Mesodermal cell (in vitro differentiated cells): ENCODE data around the gene TMX3.

Experiments
- H3K27ac ChIP-seq: 2 replicates; pipeline ENCODE4 v1.7.0; 2013; ENCODE audit warnings: mild to moderate bottlenecking, low read depth, low read length, moderate library complexity; ENCODE audit not compliant: severe bottlenecking
- H3K36me3 ChIP-seq: 2 replicates; pipeline ENCODE4 v1.7.1; 2013; ENCODE audit warnings: mild to moderate bottlenecking, low read length, moderate library complexity; ENCODE audit not compliant: control insufficient read depth, insufficient read depth
- H3K4me1 ChIP-seq: one replicate; pipeline ENCODE4 v1.7.1; 2013; ENCODE audit warnings: mild to moderate bottlenecking, low read length; ENCODE audit not compliant: insufficient read depth, control insufficient read depth, poor library complexity, severe bottlenecking
- H3K4me3 ChIP-seq: 2 replicates; pipeline ENCODE4 v1.7.0; 2013; ENCODE audit warnings: low read length, control low read depth, mild to moderate bottlenecking; ENCODE audit not compliant: insufficient read depth, poor library complexity, severe bottlenecking; ENCODE audit errors: extremely low read depth
- H3K9me3 ChIP-seq: 2 replicates; pipeline ENCODE4 v1.7.1; 2013; ENCODE audit warnings: mild to moderate bottlenecking, low read length, moderate library complexity; ENCODE audit not compliant: control insufficient read depth
- WGBS, 2 experiments: methylation state at CpG; one replicate each; pipeline ENCODE4 v1.1.5; 2013; ENCODE audit warnings: missing lambda C conversion rate in 2 of 2; ENCODE audit not compliant: insufficient coverage in 2 of 2; 5-methylcytosine and 5-hydroxymethylcytosine counted together

TMX3 gene

DNA sequence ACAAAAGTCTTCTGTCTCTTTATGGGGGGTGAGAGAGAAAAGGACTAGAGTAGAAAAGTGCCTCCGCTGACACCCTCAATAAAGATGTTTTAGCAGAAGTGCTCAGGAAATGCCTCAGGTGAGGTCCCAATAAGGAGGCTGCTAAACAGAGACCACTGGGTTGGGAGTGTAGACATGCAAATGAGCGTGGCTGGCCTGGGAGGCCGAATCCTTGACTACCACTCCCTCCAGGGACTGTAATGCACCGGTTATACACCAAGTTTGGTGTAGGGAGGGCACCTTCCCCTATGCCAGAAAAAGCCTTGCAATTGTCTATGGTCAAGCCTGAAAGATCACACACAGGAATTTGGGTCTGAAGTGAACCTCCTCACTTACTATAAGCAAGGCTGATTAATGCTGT, 1.8 kb downstream of the TMX3 start:
- Histone ChIP-seq H3K36me3 (peaks cover 39% of the 10 kb centered on the region), H3K4me1 (peaks cover 3% of the 10 kb centered on the region), H3K4me3 (no peak overlapping the region), H3K27ac (no peak overlapping the region), H3K9me3 (no peaks in the 10 kb centered on the region)
- WGBS, 2 experiments: 80 to 86% methylated on average over 1 of the region's 4 CpGs

DNA sequence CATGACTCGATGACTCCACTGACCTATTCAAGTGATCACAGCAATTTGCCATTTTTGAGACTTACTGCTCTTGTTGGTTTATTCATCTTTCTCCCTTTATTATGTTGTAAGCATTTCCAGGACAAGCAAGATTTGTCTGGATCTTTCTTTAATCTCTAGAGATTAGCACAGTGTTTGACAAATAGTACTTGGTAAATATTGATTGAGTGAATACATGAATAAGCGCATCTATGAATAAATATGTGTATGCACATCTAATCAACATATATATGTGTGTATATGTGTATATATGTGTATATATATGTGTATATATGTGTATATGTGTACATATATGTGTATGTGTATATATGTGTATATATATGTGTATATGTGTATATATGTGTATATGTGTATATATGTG, 7.3 kb downstream of the TMX3 start:
- Histone ChIP-seq H3K27ac (no peak overlapping the region), H3K9me3 (no peaks in the 10 kb centered on the region), H3K4me1 (peaks cover 10% of the 10 kb centered on the region), H3K36me3 (peaks cover 52% of the 10 kb centered on the region), H3K4me3 (no peak overlapping the region)
- 100% methylated on average over 1 of the region's 2 CpGs for WGBS, 2 experiments

DNA sequence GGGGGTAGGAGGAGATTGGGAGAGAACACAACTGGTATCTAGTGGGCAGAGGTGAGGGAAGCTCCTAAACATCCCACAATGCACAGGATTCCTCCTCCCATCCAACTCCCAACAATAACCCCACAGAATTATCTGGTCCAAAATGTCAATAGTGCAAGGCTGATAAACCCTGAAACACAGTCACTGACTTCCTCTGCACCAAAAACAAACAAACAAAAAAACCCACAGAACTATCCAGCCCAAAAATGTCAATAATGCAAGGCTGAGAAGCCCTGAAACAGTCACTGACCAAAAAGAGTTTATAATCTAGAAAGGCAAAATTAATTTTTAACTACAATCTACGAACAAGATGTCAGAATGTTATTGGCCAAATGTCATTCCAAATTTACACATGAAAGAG, 9.8 kb downstream of the TMX3 start:
- Histone ChIP-seq H3K4me3 (no peak overlapping the region), H3K4me1 (peaks cover 10% of the 10 kb centered on the region), H3K36me3 (peaks cover 44% of the 10 kb centered on the region), H3K27ac (peak overlapping the region; percentile 32), H3K9me3 (no peaks in the 10 kb centered on the region)
- WGBS, 2 experiments: no CpG with 5 or more reads among the region's 1 CpG

DNA sequence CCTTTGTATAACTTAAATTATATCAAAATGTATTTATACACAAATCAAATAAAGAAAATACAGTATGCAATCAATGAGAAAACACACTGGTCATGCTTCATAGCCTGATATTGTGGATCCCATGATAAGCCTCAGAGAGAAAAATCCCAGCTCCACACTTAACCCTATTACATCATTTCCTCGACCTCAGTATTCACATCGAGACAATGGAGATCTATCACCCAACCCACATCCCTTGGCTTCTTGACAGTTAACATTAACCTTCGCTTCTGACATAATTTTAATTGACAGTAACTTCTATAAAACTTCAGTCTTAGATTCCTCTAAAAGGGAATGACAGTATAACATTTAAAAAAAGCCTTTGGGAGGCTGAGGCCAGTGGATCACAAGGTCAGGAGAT, 11.6 kb downstream of the TMX3 start:
- peaks cover 36% of the 10 kb centered on the region for H3K36me3 ChIP-seq
- WGBS, 2 experiments: 57 to 85% methylated on average over 1 to 2 of the region's 3 CpGs

DNA sequence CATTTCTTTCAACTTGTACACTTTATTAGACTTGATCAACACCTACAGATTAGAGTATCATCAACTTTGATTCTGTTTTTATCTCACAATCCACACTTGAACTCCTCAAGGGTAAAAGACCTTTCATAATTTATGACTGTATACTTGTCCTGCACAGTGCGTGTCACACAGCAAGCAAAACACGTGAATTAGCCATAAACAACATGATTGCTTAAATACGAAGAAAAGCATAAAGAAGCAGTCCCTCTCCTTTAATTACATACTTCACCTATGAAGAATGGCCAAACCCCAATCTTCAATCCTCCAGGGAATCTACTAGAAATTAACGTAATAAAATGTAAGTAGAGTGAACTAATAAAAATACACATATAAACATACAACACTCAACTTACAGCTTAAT, 13.6 kb downstream of the TMX3 start:
- peaks cover 10% of the 10 kb centered on the region for H3K4me1 ChIP-seq
- H3K36me3 ChIP-seq: peaks cover 47% of the 10 kb centered on the region
- H3K9me3 ChIP-seq: no peaks in the 10 kb centered on the region
- 90 to 100% methylated on average over 2 to 3 of the region's 4 CpGs for WGBS, 2 experiments
- H3K27ac ChIP-seq: no peak overlapping the region
- no peak overlapping the region for H3K4me3 ChIP-seq

More for the DNA sequence above, 11.6 kb downstream of the TMX3 start:
- H3K27ac ChIP-seq: no peak overlapping the region
- no peak overlapping the region for H3K4me3 ChIP-seq
- peaks cover 10% of the 10 kb centered on the region for H3K4me1 ChIP-seq
- no peaks in the 10 kb centered on the region for H3K9me3 ChIP-seq

DNA sequence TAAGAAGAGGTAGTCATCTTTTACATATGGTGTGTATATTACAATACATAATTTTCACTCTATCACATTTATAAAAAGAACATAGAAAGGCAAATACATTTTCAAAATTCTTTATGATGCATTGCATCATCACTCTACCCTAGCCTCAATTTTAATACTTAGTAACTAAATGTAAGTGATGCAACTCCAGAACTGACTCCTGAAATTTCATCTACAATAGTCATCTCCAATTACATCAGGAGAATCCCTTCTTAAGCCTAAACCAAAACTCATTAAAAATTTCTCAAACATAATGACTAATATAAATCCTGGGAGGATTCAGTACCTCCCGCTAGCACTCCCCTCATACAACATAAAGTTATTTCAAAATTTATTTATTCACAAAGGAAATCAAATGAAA, 15.9 kb downstream of the TMX3 start:
- 100% methylated on average over 1 of the region's 1 CpG; no CpG with 5 or more reads in 1 of the 2 experiments for WGBS, 2 experiments
- Histone ChIP-seq H3K4me3 (no peak overlapping the region), H3K27ac (no peak overlapping the region), H3K4me1 (no peaks in the 10 kb centered on the region), H3K9me3 (no peaks in the 10 kb centered on the region), H3K36me3 (peaks cover 61% of the 10 kb centered on the region)

DNA sequence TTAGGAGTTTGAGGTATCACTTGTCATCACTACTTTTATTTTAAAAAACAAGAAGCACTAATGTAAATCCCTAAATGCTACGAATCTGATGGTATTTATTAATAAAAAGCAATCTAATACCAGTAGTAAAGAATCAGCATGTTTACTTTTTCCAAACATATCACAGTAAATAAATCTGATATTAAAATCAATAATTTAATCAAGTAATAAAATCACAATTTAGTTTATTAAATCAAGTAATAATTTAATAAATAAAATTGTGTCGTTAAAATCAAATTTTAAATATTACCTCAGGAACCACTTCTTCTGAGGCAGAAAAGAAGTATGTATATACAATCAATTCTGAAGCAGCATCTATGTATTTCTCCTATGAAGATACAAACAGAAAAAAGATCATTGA, 18.0 kb downstream of the TMX3 start:
- Histone ChIP-seq H3K27ac (no peak overlapping the region), H3K36me3 (peaks cover 69% of the 10 kb centered on the region), H3K4me3 (no peak overlapping the region), H3K4me1 (no peaks in the 10 kb centered on the region), H3K9me3 (no peaks in the 10 kb centered on the region)
- no CpG with 5 or more reads among the region's 2 CpGs for WGBS, 2 experiments

DNA sequence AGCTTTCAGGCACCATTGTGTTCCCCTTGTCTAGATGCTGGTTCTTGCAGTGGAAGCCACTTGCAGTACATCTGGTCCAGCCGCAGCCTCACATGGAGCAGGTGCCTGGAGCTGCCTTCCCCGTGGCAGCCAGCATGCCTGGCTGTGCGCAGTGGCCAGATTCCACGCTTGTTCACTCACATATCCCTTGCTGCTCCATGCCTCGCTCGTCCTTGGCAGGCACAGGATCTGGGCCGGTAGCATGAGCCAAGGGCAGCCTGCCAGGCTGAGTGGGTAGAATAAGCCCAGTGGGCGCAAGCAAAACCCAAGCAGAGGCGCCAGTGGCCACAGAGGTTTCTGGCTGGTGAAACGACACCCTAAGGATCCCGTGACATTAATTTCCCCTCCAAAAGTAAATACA, 20.6 kb downstream of the TMX3 start:
- no peaks in the 10 kb centered on the region for H3K9me3 ChIP-seq
- H3K36me3 ChIP-seq: peaks cover 73% of the 10 kb centered on the region
- no peak overlapping the region for H3K4me3 ChIP-seq
- H3K27ac ChIP-seq: no peak overlapping the region
- H3K4me1 ChIP-seq: no peaks in the 10 kb centered on the region
- WGBS, 2 experiments: 92 to 95% methylated on average over 5 to 7 of the region's 11 CpGs

DNA sequence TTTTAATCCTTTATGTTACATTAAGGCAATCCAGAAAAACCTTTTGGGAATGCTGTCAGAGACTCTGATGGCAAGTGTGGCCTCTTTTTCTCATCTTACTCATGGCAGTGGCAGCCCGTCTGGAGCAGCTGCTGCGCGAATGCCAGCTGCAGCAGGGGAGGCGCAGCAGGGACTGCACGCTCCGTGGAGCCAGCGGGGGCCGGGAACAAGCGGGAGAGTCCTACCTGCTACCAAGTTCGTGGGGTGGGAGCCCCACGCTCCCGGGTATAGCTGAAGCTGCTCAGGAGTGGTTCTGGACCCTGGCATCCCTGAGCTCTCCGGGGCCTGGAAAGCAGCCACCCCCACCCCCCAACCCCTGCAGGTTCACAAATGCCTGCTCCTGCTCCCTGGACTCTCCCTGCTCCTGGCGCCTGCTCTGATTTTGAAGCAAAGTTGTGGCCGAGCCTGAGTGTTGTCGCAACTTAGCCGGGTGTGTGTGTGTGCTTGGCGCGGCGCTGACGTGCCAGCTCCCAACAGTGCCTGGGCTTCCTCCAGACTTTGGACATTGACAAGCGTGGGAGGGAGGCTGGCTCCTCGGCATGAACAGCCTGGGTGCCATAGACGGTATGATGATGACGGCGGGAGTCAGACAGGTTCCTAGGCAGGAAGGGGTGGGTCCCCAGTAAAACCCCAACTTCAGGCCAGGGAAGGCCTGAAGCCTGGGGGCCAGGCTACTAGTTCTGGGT, 21.7 kb downstream of the TMX3 start:
- 96% methylated on average over 24 to 26 of the region's 26 CpGs for WGBS, 2 experiments
- Histone ChIP-seq H3K36me3 (peaks cover 68% of the 10 kb centered on the region), H3K4me1 (no peaks in the 10 kb centered on the region), H3K27ac (no peak overlapping the region), H3K4me3 (no peak overlapping the region), H3K9me3 (no peaks in the 10 kb centered on the region)

DNA sequence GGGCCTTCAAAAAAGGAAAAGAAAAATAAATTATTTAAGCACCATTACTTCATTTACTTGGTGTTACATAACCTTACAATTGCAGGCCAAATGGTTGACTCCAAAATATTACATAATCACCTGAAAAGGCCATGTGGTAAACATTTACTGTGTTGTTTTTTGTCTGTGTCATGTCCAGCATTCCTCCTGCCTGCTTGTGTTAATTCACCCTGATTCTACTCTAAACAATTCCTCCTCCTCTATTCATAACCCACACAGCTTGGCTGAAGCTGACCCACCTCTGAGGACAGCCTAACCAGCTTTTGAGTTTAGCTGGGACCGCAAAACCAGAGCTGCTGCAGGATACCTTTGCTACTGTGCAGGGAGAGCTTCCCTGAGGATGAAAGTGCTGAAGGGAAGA, 35.4 kb downstream of the TMX3 start:
- H3K4me1 ChIP-seq: no peaks in the 10 kb centered on the region
- H3K4me3 ChIP-seq: no peak overlapping the region
- H3K27ac ChIP-seq: no peak overlapping the region
- WGBS, 2 experiments: 100% methylated on average over 1 of the region's 1 CpG; no CpG with 5 or more reads in 1 of the 2 experiments
- peaks cover 51% of the 10 kb centered on the region for H3K36me3 ChIP-seq
- H3K9me3 ChIP-seq: no peaks in the 10 kb centered on the region

DNA sequence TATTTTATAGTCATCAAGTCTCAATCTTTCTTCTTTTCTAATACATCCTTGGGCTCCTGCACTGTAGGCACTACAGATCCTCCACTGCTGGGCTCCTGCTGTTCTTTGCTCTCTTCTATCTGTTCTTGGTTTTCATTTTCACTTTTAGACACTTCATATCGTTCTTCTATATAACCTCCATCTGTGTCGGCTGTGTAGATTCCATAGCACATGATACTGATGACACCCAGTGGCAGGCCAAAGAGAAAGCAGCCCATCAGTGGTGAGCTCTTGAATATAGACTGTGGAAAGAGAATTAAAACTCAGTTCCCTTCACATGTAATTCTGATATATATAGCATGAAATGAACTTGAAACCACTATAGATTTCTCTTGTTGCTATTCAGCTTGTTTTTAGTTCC, 38.0 kb downstream of the TMX3 start:
- Histone ChIP-seq H3K9me3 (no peaks in the 10 kb centered on the region), H3K4me1 (no peaks in the 10 kb centered on the region), H3K4me3 (no peak overlapping the region), H3K27ac (no peak overlapping the region), H3K36me3 (peaks cover 50% of the 10 kb centered on the region)
- 85% methylated on average over 2 of the region's 2 CpGs; no CpG with 5 or more reads in 1 of the 2 experiments for WGBS, 2 experiments
